HepG2 (cell line): ENCODE results near the gene LSM12. TPM values are rescaled to one million over a fixed set of nuclear protein-coding genes. Genes with fewer than 3 reads are reported as not detected.

ENCODE experiments used
- ATAC-seq: fragments of 200-7000 bp; cut with Tn5 transposase; 3 replicates; pipeline ENCODE4 v1.9.1; 2020; ENCODE audit warnings: mild to moderate bottlenecking, moderate library complexity
- BruUV-seq: library from RNA; stranded (reverse); fragments of 400-500 nt; replicated peaks from 2 replicates; lab custom pipeline; 2021; lab: Mats Ljungman, UMichigan
- CTCF ChIA-PET: fragments of 300-600 bp; formaldehyde crosslinking; extraction: SDS; loops from one replicate; lab custom pipeline; 2021; ENCODE audit warnings: low total read pairs, inconsistent platforms, low intra/inter-chr PET ratio; lab: Yijun Ruan, JAX
- POLR2A ChIA-PET: fragments of 350-600 bp; sonication (Branson Sonifier 250); formaldehyde crosslinking; loops from one replicate; lab custom pipeline; 2020; ENCODE audit warnings: antibody characterized with exemption, inconsistent platforms; lab: Yijun Ruan, JAX
- DNase-seq: peaks from one replicate; pipeline ENCODE4 v3.0.0-alpha.2; 2015; ENCODE audit warnings: low spot score
- FAIRE-seq: peaks from 3 replicates; lab custom pipeline; 2011; peaks lifted over from hg19 to GRCh38; lab: Jason Lieb, UNC
- H2AFZ ChIP-seq: one replicate; pipeline ENCODE4 v1.6.1; 2011; ENCODE audit warnings: low read length, inconsistent platforms
- H3K27ac ChIP-seq: fragments of 300-600 bp; 3 replicates; pipeline ENCODE4 v1.8.0; 2011; ENCODE audit warnings: mixed run types, mild to moderate bottlenecking, mixed read lengths, low read length, inconsistent platforms; ENCODE audit not compliant: insufficient read depth; ENCODE audit errors: extremely low read length
- H3K27me3 ChIP-seq, 2 experiments: fragments of 200-600 bp in 1 of 2; 2 replicates in 1 of 2; 3 replicates in 1 of 2; pipeline versions ENCODE4 v1.6.0 to v1.8.0; 2011; ENCODE audit warnings: low read length in 2 of 2, mild to moderate bottlenecking in 2 of 2, moderate library complexity in 2 of 2, inconsistent platforms in 1 of 2; ENCODE audit not compliant: insufficient read depth in 2 of 2, control insufficient read depth in 1 of 2
- H3K36me3 ChIP-seq, 2 experiments: fragments of 200-600 bp in 1 of 2; replicated peaks in 1 of 2; 2 replicates in 1 of 2; 3 replicates in 1 of 2; pipeline versions ENCODE4 v1.5.1 to v1.8.0; 2011; ENCODE audit warnings: low read length in 2 of 2, inconsistent platforms in 1 of 2; ENCODE audit not compliant: insufficient read depth in 2 of 2, control insufficient read depth in 1 of 2
- H3K4me1 ChIP-seq: 2 replicates; pipeline ENCODE4 v1.5.1; 2012; ENCODE audit warnings: low read length, inconsistent platforms; ENCODE audit not compliant: insufficient read depth
- H3K4me2 ChIP-seq: 2 replicates; pipeline ENCODE4 v1.6.0; 2011; ENCODE audit warnings: low read depth, low read length, inconsistent platforms
- H3K4me3 ChIP-seq, 3 experiments: fragments of 200-600 bp in 1 of 3; sonication (generic), shearing (Covaris generic) in 1 of 3; replicated peaks in 1 of 3; 2 replicates each; pipeline ENCODE4 v1.5.1; 2011 to 2016; ENCODE audit warnings: low read length in 3 of 3, inconsistent platforms in 2 of 3, low read depth in 2 of 3, mild to moderate bottlenecking in 2 of 3, control low read depth in 1 of 3, mixed read lengths in 1 of 3; ENCODE audit not compliant: insufficient read depth in 1 of 3
- H3K79me2 ChIP-seq: one replicate; pipeline ENCODE4 v1.6.1; 2011; ENCODE audit warnings: low read length, inconsistent platforms; ENCODE audit not compliant: insufficient read depth
- H3K9ac ChIP-seq: 2 replicates; pipeline ENCODE4 v1.6.0; 2011; ENCODE audit warnings: mild to moderate bottlenecking, low read depth, low read length, inconsistent platforms; ENCODE audit not compliant: insufficient read depth
- H3K9me3 ChIP-seq: 2 replicates; pipeline ENCODE4 v1.5.1; 2012; ENCODE audit warnings: mild to moderate bottlenecking, low read length
- H4K20me1 ChIP-seq: 2 replicates; pipeline ENCODE4 v1.6.0; 2011; ENCODE audit warnings: inconsistent platforms, mild to moderate bottlenecking, low read length, moderate library complexity; ENCODE audit not compliant: insufficient read depth
- CERS6 ChIP-seq: sonication (generic); formaldehyde crosslinking; IDR thresholded peaks from 2 replicates; pipeline ENCODE4 v1.5.0; 2020; ENCODE audit warnings: missing genetic modification reagents
- CREBL2 ChIP-seq: sonication (generic); formaldehyde crosslinking; IDR thresholded peaks from 2 replicates; pipeline ENCODE4 v1.8.1; 2023; ENCODE audit warnings: missing genetic modification reagents, mild to moderate bottlenecking, borderline replicate concordance
- DDIT3 ChIP-seq: sonication (generic); formaldehyde crosslinking; IDR thresholded peaks from 2 replicates; pipeline ENCODE4 v1.4.0; 2020; ENCODE audit warnings: mild to moderate bottlenecking, missing genetic modification reagents
- HNF4A ChIP-seq: sonication (generic); formaldehyde crosslinking; IDR thresholded peaks from 2 replicates; pipeline ENCODE4 v1.4.0; 2020; ENCODE audit warnings: missing genetic modification reagents
- IKZF5 ChIP-seq: IDR thresholded peaks from 2 replicates; pipeline ENCODE4 v1.6.1; 2018; ENCODE audit warnings: missing genetic modification reagents, mild to moderate bottlenecking, missing compliant biosample characterization
- MTERF4 ChIP-seq: sonication (generic); formaldehyde crosslinking; IDR thresholded peaks from 2 replicates; pipeline ENCODE4 v1.8.0; 2023; ENCODE audit warnings: mild to moderate bottlenecking, missing genetic modification reagents
- NBN ChIP-seq: fragments of 450-650 bp; conservative IDR thresholded peaks from 2 replicates; pipeline ENCODE4 v1.6.1; 2017
- NFKB2 ChIP-seq: sonication (generic); formaldehyde crosslinking; IDR thresholded peaks from 2 replicates; pipeline ENCODE4 v1.4.0; 2020; ENCODE audit warnings: missing genetic modification reagents, borderline replicate concordance
- PITX1 ChIP-seq: sonication (generic); formaldehyde crosslinking; IDR thresholded peaks from 2 replicates; pipeline ENCODE4 v1.5.1; 2020; ENCODE audit warnings: mild to moderate bottlenecking, missing genetic modification reagents
- THRA ChIP-seq: sonication (generic); formaldehyde crosslinking; IDR thresholded peaks from 2 replicates; pipeline ENCODE4 v1.4.0; 2020; ENCODE audit warnings: missing genetic modification reagents, borderline replicate concordance
- ZFAT ChIP-seq: sonication (generic); formaldehyde crosslinking; conservative IDR thresholded peaks from 2 replicates; pipeline ENCODE4 v1.8.1; 2023; ENCODE audit warnings: missing genetic modification reagents, inconsistent platforms
- ZNF761 ChIP-seq: sonication (generic); formaldehyde crosslinking; conservative IDR thresholded peaks from 2 replicates; pipeline ENCODE4 v1.4.0; 2020; ENCODE audit warnings: mild to moderate bottlenecking, missing genetic modification reagents
- WGBS: methylation state at CpG from one replicate; pipeline ENCODE4 v1.1.6; 2017; ENCODE audit warnings: low lambda C conversion rate; 5-methylcytosine and 5-hydroxymethylcytosine counted together
- in situ Hi-C: cut with HindIII; loops from 2 replicates; pipeline ENCODE4 v1.10.0; 2017; ENCODE audit warnings: low pct_unique_long_range_greater_than_20kb; ENCODE audit not compliant: extremely low pct_ligation_motif_present
- intact Hi-C: fragments of 100-400 bp; cut with micrococcal nuclease; formaldehyde crosslinking; loops from one replicate; pipeline ENCODE4 v1.10.0; 2022; ENCODE audit not compliant: unreplicated experiment
- polyA plus RNA-seq, 8 experiments: library from polyadenylated mRNA; depleted of rRNA in 3 of 8; stranded (reverse) in 7 of 8; unstranded in 1 of 8; fragments of >200 nt; fragmentation: Illumina TruSeq in 4 of 8; extraction: Trizol in 4 of 8; gene quantifications; 2 replicates each; pipeline versions ENCODE4 v1.2.1 to v1.2.3, GENCODE V29; 2011 to 2016; ENCODE audit warnings: low read depth in 4 of 8, missing spikeins in 1 of 8, mixed read lengths in 1 of 8; ENCODE audit not compliant: insufficient read depth in 1 of 8
- total RNA-seq, 5 experiments: library from RNA; depleted of rRNA; stranded (reverse); fragments of >200 nt; fragmentation: Illumina TruSeq; extraction: Trizol; gene quantifications; 2 replicates each; pipeline ENCODE4 v1.2.3, GENCODE V29; 2016; ENCODE audit warnings: low read depth in 1 of 5

LSM12 gene
- total and polyA plus RNA-seq, 2 of the 13 experiments (the other 11 are each of a cell fraction or from before 2014, with no cell fraction given) = 52.8 to 55.7 TPM

- TF ChIP-seq MTERF4 (CRISPR knock-in tag) (0 out of 2 replicates have a peak, but pooled peaks have one; percentile 37), DDIT3 (0 out of 2 replicates have a peak, but pooled peaks have one; percentile 37), ZNF761 (CRISPR knock-in tag) (no peak), IKZF5 (CRISPR knock-in tag) (0 out of 2 replicates have a peak, but pooled peaks have one; percentile 27)
Observed at GRCh38 chr17:44115585-44116415, 49.3 kb upstream of the LSM12 start (continued).

- Histone ChIP-seq H3K9ac (no peak overlapping the region), H3K4me2 (no peak overlapping the region), H3K4me1 (peaks cover 68% of the 10 kb centered on the region), H3K36me3 (peaks cover 0 to 1% of the 10 kb centered on the region in 2 experiments; a peak in 2 of 5 replicates), H3K4me3 (no peak overlapping the region), H3K27ac (no peak overlapping the region), H2AFZ (no peak overlapping the region), H4K20me1 (peaks cover 16% of the 10 kb centered on the region; the same call in 1 of the 2 replicates), H3K27me3 (peaks cover 0 to 1% of the 10 kb centered on the region in 2 experiments; a peak in 1 of 5 replicates), H3K9me3 (no peaks in the 10 kb centered on the region), H3K79me2 (peaks cover 17% of the 10 kb centered on the region)
- intact Hi-C loops = no loop called here
- in situ Hi-C loops = no loop called here
- WGBS = 90% methylated on average over 8 of the region's 9 CpGs
- POLR2A ChIA-PET = interaction anchor here (1.6 kb wide), 1 partner anchor 13 kb away, joined by 6 read pairs; no protein-coding TSS in a partner anchor
- FAIRE-seq (no peak), ATAC-seq (no peak), DNase-seq (no peak)
- BruUV-seq = no TSS peak
- CTCF ChIA-PET = interaction anchor here (1.8 to 3.4 kb wide), 4 partner anchors 10 to 30 kb away, joined by 4 to 80 read pairs (median 12); partner anchors contain the start of gene HDAC5
- TF ChIP-seq THRA (CRISPR knock-in tag) (no peak), PITX1 (CRISPR knock-in tag) (no peak), NBN (no peak), HNF4A (CRISPR knock-in tag) (no peak), ZFAT (CRISPR knock-in tag) (no peak), CREBL2 (CRISPR knock-in tag) (no peak), NFKB2 (CRISPR knock-in tag) (0 out of 2 replicates have a peak, but pooled peaks have one; percentile 42), CERS6 (CRISPR knock-in tag) (no peak)
Observed at GRCh38 chr17:44113868-44114840, 47.7 kb upstream of the LSM12 start.
